H1 (cell line): ENCODE measurements around the gene CAPN8. TPM values are rescaled to one million over a fixed set of nuclear protein-coding genes. Genes with fewer than 3 reads are reported as not detected.

Source experiments
- CTCF ChIA-PET: fragments of 300-600 bp; sonication (Branson Sonifier 250); formaldehyde crosslinking; loops from one replicate; lab custom pipeline; 2021; ENCODE audit not compliant: partially characterized antibody; lab: Charles Lee
- POLR2A ChIA-PET: fragments of 300-600 bp; sonication (Branson Sonifier 250); formaldehyde crosslinking; loops from one replicate; lab custom pipeline; 2021; ENCODE audit warnings: inconsistent platforms; ENCODE audit not compliant: partially characterized antibody; lab: Charles Lee
- DNase-seq, 2 experiments: peaks; one replicate each; pipeline versions ENCODE4 v3.0.0 to v3.0.0-alpha.2; 2010 to 2022; ENCODE audit warnings: low spot score in 2 of 2, low read depth in 1 of 2, mixed read lengths in 1 of 2
- FAIRE-seq: peaks from 2 replicates; lab custom pipeline; 2011; peaks lifted over from hg19 to GRCh38; lab: Jason Lieb, UNC
- H2AFZ ChIP-seq: 2 replicates; pipeline ENCODE4 v1.8.1; 2012; ENCODE audit warnings: low read length, inconsistent platforms
- H2AK5ac ChIP-seq: 2 replicates; pipeline ENCODE4 v1.6.1; 2013; ENCODE audit warnings: low read depth, low read length
- H2BK120ac ChIP-seq: replicated peaks from 2 replicates; pipeline ENCODE3; 2013; ENCODE audit warnings: low read depth, low read length, inconsistent platforms
- H2BK12ac ChIP-seq: 2 replicates; pipeline ENCODE4 v1.6.1; 2013; ENCODE audit warnings: low read depth, low read length
- H2BK15ac ChIP-seq: 2 replicates; pipeline ENCODE4 v1.6.1; 2013; ENCODE audit warnings: low read length
- H2BK20ac ChIP-seq: 2 replicates; pipeline ENCODE4 v1.6.1; 2013; ENCODE audit warnings: low read length
- H2BK5ac ChIP-seq: 2 replicates; pipeline ENCODE4 v1.6.1; 2013; ENCODE audit warnings: low read depth, low read length
- H3K14ac ChIP-seq: 2 replicates; pipeline ENCODE4 v1.6.1; 2013; ENCODE audit warnings: inconsistent platforms; ENCODE audit not compliant: insufficient read length
- H3K18ac ChIP-seq: 2 replicates; pipeline ENCODE4 v1.6.1; 2013; ENCODE audit warnings: low read length; ENCODE audit errors: extremely low read depth
- H3K23ac ChIP-seq: 2 replicates; pipeline ENCODE4 v1.6.1; 2013; ENCODE audit warnings: inconsistent platforms; ENCODE audit not compliant: insufficient read length
- H3K23me2 ChIP-seq: 2 replicates; pipeline ENCODE4 v1.6.1; 2013; ENCODE audit warnings: low read depth, low read length
- H3K27ac ChIP-seq: 2 replicates; pipeline ENCODE4 v1.6.1; 2011; ENCODE audit warnings: low read depth, low read length, inconsistent platforms
- H3K27me3 ChIP-seq, 4 experiments: replicated peaks in 1 of 4; 1 replicate in 1 of 4; 2 replicates in 3 of 4; pipeline versions ENCODE4 v1.6.1 to v1.8.1; 2011 to 2013; ENCODE audit warnings: low read length in 3 of 4, mild to moderate bottlenecking in 3 of 4, inconsistent platforms in 2 of 4, mixed read lengths in 2 of 4, moderate library complexity in 1 of 4; ENCODE audit not compliant: control insufficient read depth in 3 of 4, insufficient read depth in 3 of 4; ENCODE audit errors: extremely low read depth in 1 of 4
- H3K36me3 ChIP-seq, 4 experiments: 2 replicates each; pipeline versions ENCODE4 v1.6.1 to v1.8.1; 2011 to 2013; ENCODE audit warnings: mild to moderate bottlenecking in 4 of 4, low read length in 3 of 4, moderate library complexity in 2 of 4, control low read depth in 1 of 4, inconsistent platforms in 1 of 4; ENCODE audit not compliant: insufficient read depth in 4 of 4, control insufficient read depth in 2 of 4
- H3K4ac ChIP-seq: replicated peaks from 2 replicates; pipeline ENCODE3; 2013; ENCODE audit warnings: low read length, low read depth, mixed read lengths, inconsistent platforms; ENCODE audit not compliant: insufficient read length
- H3K4me1 ChIP-seq, 4 experiments: replicated peaks in 1 of 4; 1 replicate in 1 of 4; 2 replicates in 3 of 4; pipeline versions ENCODE4 v1.6.1 to v1.8.1; 2011 to 2013; ENCODE audit warnings: low read length in 3 of 4, inconsistent platforms in 2 of 4, mixed read lengths in 1 of 4; ENCODE audit not compliant: insufficient read depth in 4 of 4, control insufficient read depth in 3 of 4
- H3K4me2 ChIP-seq, 2 experiments: 2 replicates each; pipeline versions ENCODE4 v1.6.1 to v1.8.1; 2011 to 2013; ENCODE audit warnings: low read depth in 2 of 2, low read length in 2 of 2, control low read depth in 1 of 2, inconsistent platforms in 1 of 2, mild to moderate bottlenecking in 1 of 2; ENCODE audit not compliant: insufficient read depth in 1 of 2
- H3K4me3 ChIP-seq, 4 experiments: fragments of 200-600, 300-600 bp in 1 of 4; sonication (generic), shearing (Covaris generic), sonication (Bioruptor Twin) in 1 of 4; 2 replicates each; pipeline versions ENCODE4 v1.5.1 to v1.8.1; 2011 to 2016; ENCODE audit warnings: low read length in 4 of 4, low read depth in 3 of 4, control low read depth in 2 of 4, inconsistent platforms in 2 of 4, mild to moderate bottlenecking in 2 of 4, mixed read lengths in 1 of 4, moderate library complexity in 1 of 4; ENCODE audit not compliant: insufficient read depth in 2 of 4; ENCODE audit errors: extremely low read depth in 1 of 4
- H3K56ac ChIP-seq: replicated peaks from 2 replicates; pipeline ENCODE3; 2013; ENCODE audit warnings: low read depth, mild to moderate bottlenecking, mixed read lengths, low read length, inconsistent platforms; ENCODE audit not compliant: insufficient read length
- H3K79me1 ChIP-seq: 2 replicates; pipeline ENCODE4 v1.6.1; 2013; ENCODE audit warnings: low read depth, low read length, control low read depth
- H3K79me2 ChIP-seq, 2 experiments: 2 replicates each; pipeline versions ENCODE4 v1.6.1 to v1.8.1; 2012 to 2013; ENCODE audit warnings: low read length in 2 of 2, mild to moderate bottlenecking in 2 of 2, inconsistent platforms in 1 of 2; ENCODE audit not compliant: insufficient read depth in 2 of 2, control insufficient read depth in 1 of 2
- H3K9ac ChIP-seq, 4 experiments: replicated peaks in 1 of 4; 1 replicate in 1 of 4; 2 replicates in 3 of 4; pipeline versions ENCODE4 v1.6.1 to v1.8.1; 2011 to 2013; ENCODE audit warnings: low read depth in 3 of 4, low read length in 3 of 4, control low read depth in 2 of 4, mild to moderate bottlenecking in 2 of 4, moderate library complexity in 2 of 4, inconsistent platforms in 1 of 4; ENCODE audit errors: extremely low read depth in 1 of 4
- H3K9me3 ChIP-seq, 2 experiments: 2 replicates each; pipeline versions ENCODE4 v1.6.1 to v1.8.1; 2012 to 2013; ENCODE audit warnings: mild to moderate bottlenecking in 2 of 2, moderate library complexity in 2 of 2, control low read depth in 1 of 2, inconsistent platforms in 1 of 2, low read depth in 1 of 2, low read length in 1 of 2, mixed read lengths in 1 of 2; ENCODE audit not compliant: insufficient read depth in 2 of 2
- H4K20me1 ChIP-seq, 2 experiments: replicated peaks in 1 of 2; 2 replicates each; pipeline versions ENCODE3 to v1.8.1; 2011 to 2013; ENCODE audit warnings: inconsistent platforms in 2 of 2, low read length in 2 of 2, mild to moderate bottlenecking in 1 of 2; ENCODE audit not compliant: insufficient read depth in 2 of 2, control insufficient read depth in 1 of 2
- H4K5ac ChIP-seq: 2 replicates; pipeline ENCODE4 v1.6.1; 2013; ENCODE audit warnings: low read length, low read depth, mixed read lengths, inconsistent platforms; ENCODE audit not compliant: insufficient read length
- H4K8ac ChIP-seq: 2 replicates; pipeline ENCODE4 v1.8.0; 2013; ENCODE audit warnings: mild to moderate bottlenecking, moderate library complexity, low read length, inconsistent platforms; ENCODE audit not compliant: insufficient read depth; ENCODE audit errors: extremely low read depth
- H4K91ac ChIP-seq: replicated peaks from 2 replicates; pipeline ENCODE3; 2013; ENCODE audit warnings: low read length, mixed read lengths, inconsistent platforms; ENCODE audit not compliant: insufficient read length
- CBX8 ChIP-seq: fragments of 300-800, 300-1000 bp; sonication (generic); IDR thresholded peaks from 2 replicates; pipeline ENCODE4 v1.7.1; 2016; ENCODE audit warnings: low read depth, low read length, borderline replicate concordance
- CHD2 ChIP-seq: IDR thresholded peaks from 2 replicates; pipeline ENCODE4 v1.6.1; 2012; ENCODE audit warnings: low read length, improper control_type of control experiment
- HDAC6 ChIP-seq: IDR thresholded peaks from one replicate; pipeline ENCODE4 v1.7.1; 2012; ENCODE audit warnings: low read depth, mild to moderate bottlenecking, inconsistent platforms, low read length, moderate library complexity
- NRF1 ChIP-seq: IDR thresholded peaks from 2 replicates; pipeline ENCODE4 v1.6.1; 2011; ENCODE audit warnings: mild to moderate bottlenecking, low read depth, low read length, improper control_type of control experiment
- SIRT6 ChIP-seq: IDR thresholded peaks from one replicate; pipeline ENCODE4 v1.7.1; 2012; ENCODE audit warnings: low read length, inconsistent platforms
- SRF ChIP-seq: IDR thresholded peaks from 2 replicates; pipeline ENCODE4 v1.6.1; 2011; ENCODE audit warnings: mild to moderate bottlenecking, low read depth, low read length, moderate library complexity
- TEAD4 ChIP-seq: IDR thresholded peaks from 2 replicates; pipeline ENCODE4 v1.6.1; 2012; ENCODE audit warnings: low read depth, low read length, inconsistent platforms, mixed read lengths
- USF2 ChIP-seq: IDR thresholded peaks from 2 replicates; pipeline ENCODE4 v1.6.1; 2011; ENCODE audit warnings: low read length, improper control_type of control experiment
- ZNF274 ChIP-seq: IDR thresholded peaks from 2 replicates; pipeline ENCODE4 v1.7.0; 2012; ENCODE audit warnings: low read length, borderline replicate concordance; ENCODE audit errors: extremely low read depth
- WGBS, 2 experiments: shearing (Covaris generic) in 1 of 2; methylation state at CpG; one replicate each; pipeline versions ENCODE4 v1.1.6 to v1.1.7; 2013 to 2015; ENCODE audit warnings: low lambda C conversion rate in 2 of 2, mixed read lengths in 2 of 2, inconsistent platforms in 1 of 2, low coverage in 1 of 2, missing lambda C conversion rate in 1 of 2; ENCODE audit not compliant: insufficient replicate concordance in 2 of 2, insufficient coverage in 1 of 2, insufficient read length in 1 of 2; ENCODE audit errors: extremely low coverage in 1 of 2, missing lambda C conversion rate in 1 of 2; 5-methylcytosine and 5-hydroxymethylcytosine counted together
- polyA plus RNA-seq, 7 experiments: library from polyadenylated mRNA; depleted of rRNA in 3 of 7; stranded (reverse) in 5 of 7; unstranded in 2 of 7; fragments of >200 nt in 5 of 7; fragments of 200-250 nt in 2 of 7; gene quantifications; 1 replicate in 5 of 7; 2 replicates in 1 of 7; 4 replicates in 1 of 7; pipeline versions ENCODE4 v1.2.1 to v1.2.3, GENCODE V29; 2011 to 2013; ENCODE audit warnings: missing spikeins in 2 of 7, mixed read lengths in 2 of 7
- total RNA-seq: library from RNA; stranded (reverse); fragmentation: NEBNext Ultra II Directional; extraction: Animal tissue kit (Norgen Biotek cat#: 25700); gene quantifications from 2 replicates; pipeline ENCODE4 v1.2.1, GENCODE V29; 2021

CAPN8 gene
- total and polyA plus RNA-seq, 2 of the 8 experiments (the other 6 are each of a cell fraction or from before 2014, with no cell fraction given) = 0.20 to 0.26 TPM

GRCh38 chr1:223669003-223669795 lies 3.7 kb upstream of the CAPN8 start:
- no peak overlapping the region for H3K4ac ChIP-seq
- no peaks in the 10 kb centered on the region for H4K20me1 ChIP-seq
- H3K9ac ChIP-seq = no peak overlapping the region
- no peak overlapping the region for H3K18ac ChIP-seq
- DNase-seq = no peak
- H3K36me3 ChIP-seq = no peaks in the 10 kb centered on the region
- H3K79me1 ChIP-seq = no peaks in the 10 kb centered on the region
- no peak overlapping the region for H2BK20ac ChIP-seq
- H3K9me3 ChIP-seq = peaks cover 9 to 14% of the 10 kb centered on the region in 2 experiments
- no peak overlapping the region for H4K91ac ChIP-seq
- H3K4me1 ChIP-seq = no peaks in the 10 kb centered on the region; a peak in 2 of 7 replicates
- H2BK5ac ChIP-seq = no peak overlapping the region
- no peaks in the 10 kb centered on the region for H3K79me2 ChIP-seq
- no peak overlapping the region for H2BK12ac ChIP-seq
- H3K4me3 ChIP-seq = no peak overlapping the region
- H2BK120ac ChIP-seq = no peak overlapping the region
- H2AFZ ChIP-seq = no peak overlapping the region
- no peak for TF ChIP-seq HDAC6
- TF ChIP-seq CBX8 = no peak
- no peak for TF ChIP-seq USF2
- TF ChIP-seq NRF1 = no peak
- no peak for TF ChIP-seq CHD2
- TF ChIP-seq SRF = no peak
- no peak for TF ChIP-seq TEAD4
- TF ChIP-seq SIRT6 = no peak
- no peak for TF ChIP-seq ZNF274
- H3K14ac ChIP-seq = no peak overlapping the region
- H3K23ac ChIP-seq = no peak overlapping the region
- FAIRE-seq = no peak
- no peak overlapping the region for H3K56ac ChIP-seq
- ChIA-PET POLR2A (no interaction called here), CTCF (interaction anchor here (0.7 to 7.7 kb wide), 19 partner anchors 9 to 548 kb away, joined by 3 to 60 read pairs (median 5); no protein-coding TSS in a partner anchor)
- H3K23me2 ChIP-seq = no peaks in the 10 kb centered on the region
- H4K8ac ChIP-seq = no peak overlapping the region
- H3K27ac ChIP-seq = no peak overlapping the region
- no peaks in the 10 kb centered on the region for H3K27me3 ChIP-seq
- no peak overlapping the region for H2AK5ac ChIP-seq
- no peak overlapping the region for H3K4me2 ChIP-seq
- no peak overlapping the region for H4K5ac ChIP-seq
- WGBS, 2 experiments = 82% methylated on average over 6 of the region's 6 CpGs; no CpG with 5 or more reads in 1 of the 2 experiments
- H2BK15ac ChIP-seq = no peak overlapping the region
